CD14-positive monocyte (primary cell): Measurements from ENCODE around the gene TDRD3. TPM values are rescaled to one million over a fixed set of nuclear protein-coding genes. Genes with fewer than 3 reads are reported as not detected.

Source experiments
- DNase-seq, 3 donors: peaks; one replicate each; pipeline ENCODE4 v3.0.0-alpha.2; 2011 to 2022
- H2AFZ ChIP-seq: 2 replicates; pipeline ENCODE4 v1.6.0; 2012; ENCODE audit warnings: mild to moderate bottlenecking, low read depth, low read length, inconsistent platforms; ENCODE audit not compliant: insufficient read depth, poor library complexity, severe bottlenecking
- H3K27ac ChIP-seq, 2 donors: 1 replicate in 1 of 2; 2 replicates in 1 of 2; pipeline ENCODE4 v1.5.1; 2012 to 2013; ENCODE audit warnings: low read length in 2 of 2, control low read depth in 1 of 2, inconsistent platforms in 1 of 2, low read depth in 1 of 2, mild to moderate bottlenecking in 1 of 2
- H3K27me3 ChIP-seq, 2 donors: one replicate each; pipeline versions ENCODE4 v1.6.0 to v1.6.1; 2011 to 2013; ENCODE audit warnings: low read length in 2 of 2; ENCODE audit not compliant: control insufficient read depth in 2 of 2, insufficient read depth in 2 of 2
- H3K36me3 ChIP-seq, 2 donors: replicated peaks in 1 of 2; 1 replicate in 1 of 2; 2 replicates in 1 of 2; pipeline versions ENCODE4 v1.5.1 to v1.6.1; 2012 to 2013; ENCODE audit warnings: low read length in 2 of 2, control low read depth in 1 of 2, inconsistent platforms in 1 of 2, mild to moderate bottlenecking in 1 of 2; ENCODE audit not compliant: insufficient read depth in 2 of 2, control insufficient read depth in 1 of 2
- H3K4me1 ChIP-seq, 2 donors: 1 replicate in 1 of 2; 2 replicates in 1 of 2; pipeline versions ENCODE4 v1.5.1 to v1.6.1; 2012 to 2013; ENCODE audit warnings: low read length in 2 of 2, control low read depth in 1 of 2, inconsistent platforms in 1 of 2, mild to moderate bottlenecking in 1 of 2, moderate library complexity in 1 of 2; ENCODE audit not compliant: insufficient read depth in 2 of 2, control insufficient read depth in 1 of 2
- H3K4me2 ChIP-seq: replicated peaks from 2 replicates; pipeline ENCODE3; 2012; ENCODE audit warnings: low read length, moderate library complexity, mild to moderate bottlenecking; ENCODE audit not compliant: poor library complexity, severe bottlenecking; ENCODE audit errors: extremely low read depth
- H3K4me3 ChIP-seq, 3 experiments: fragments of 200-600 bp in 1 of 3; sonication (generic) in 1 of 3; replicated peaks in 1 of 3; 1 replicate in 2 of 3; 2 replicates in 1 of 3; pipeline ENCODE4 v1.5.1; 2011 to 2013; ENCODE audit warnings: low read length in 3 of 3, mild to moderate bottlenecking in 3 of 3, control low read depth in 2 of 3, low read depth in 2 of 3, inconsistent platforms in 1 of 3, moderate library complexity in 1 of 3
- H3K79me2 ChIP-seq: 2 replicates; pipeline ENCODE4 v1.6.0; 2012; ENCODE audit warnings: mild to moderate bottlenecking, control low read depth, inconsistent platforms, low read length, moderate library complexity; ENCODE audit not compliant: insufficient read depth
- H3K9ac ChIP-seq: 2 replicates; pipeline ENCODE4 v1.6.0; 2017; ENCODE audit warnings: low read length, mild to moderate bottlenecking; ENCODE audit not compliant: insufficient read depth, poor library complexity, severe bottlenecking
- H3K9me3 ChIP-seq, 2 donors: replicated peaks in 1 of 2; 1 replicate in 1 of 2; 2 replicates in 1 of 2; pipeline versions ENCODE4 v1.5.1 to v1.6.1; 2012 to 2013; ENCODE audit warnings: low read length in 2 of 2, control low read depth in 1 of 2; ENCODE audit not compliant: control insufficient read depth in 1 of 2, insufficient read depth in 1 of 2
- H4K20me1 ChIP-seq: 2 replicates; pipeline ENCODE4 v1.6.0; 2012; ENCODE audit warnings: mild to moderate bottlenecking, low read length, control low read depth, moderate library complexity; ENCODE audit not compliant: insufficient read depth
- H3K27ac Mint-ChIP-seq, 7 donors: one replicate each; pipeline ENCODE4 v1.8.0; 2020; ENCODE audit warnings: mild to moderate bottlenecking in 7 of 7, mixed read lengths in 7 of 7, moderate library complexity in 6 of 7, inconsistent platforms in 2 of 7
- H3K27me3 Mint-ChIP-seq, 3 donors: one replicate each; pipeline ENCODE4 v1.8.0; 2021 to 2022; ENCODE audit warnings: low read depth in 3 of 3, mild to moderate bottlenecking in 3 of 3, mixed read lengths in 3 of 3, moderate library complexity in 3 of 3, inconsistent platforms in 1 of 3
- H3K36me3 Mint-ChIP-seq, 2 donors: one replicate each; pipeline ENCODE4 v1.8.0; 2020; ENCODE audit warnings: mixed read lengths in 2 of 2, inconsistent platforms in 1 of 2, mild to moderate bottlenecking in 1 of 2
- H3K4me1 Mint-ChIP-seq: one replicate; pipeline ENCODE4 v1.8.0; 2020; ENCODE audit warnings: mild to moderate bottlenecking, mixed read lengths
- H3K4me3 Mint-ChIP-seq, 2 donors: one replicate each; pipeline ENCODE4 v1.8.0; 2020; ENCODE audit warnings: mild to moderate bottlenecking in 2 of 2, mixed read lengths in 2 of 2, moderate library complexity in 1 of 2
- H3K9me3 Mint-ChIP-seq, 7 donors: one replicate each; pipeline ENCODE4 v1.8.0; 2020 to 2022; ENCODE audit warnings: mixed read lengths in 7 of 7, mild to moderate bottlenecking in 6 of 7, moderate library complexity in 6 of 7, inconsistent platforms in 2 of 7
- CTCF ChIP-seq: fragments of 200-600 bp; IDR thresholded peaks from one replicate; pipeline ENCODE4 v1.8.0; 2022; ENCODE audit warnings: antibody characterized with exemption, mild to moderate bottlenecking
- WGBS: methylation state at CpG from one replicate; pipeline ENCODE4 v1.1.5; 2013; ENCODE audit warnings: missing lambda C conversion rate; ENCODE audit not compliant: insufficient coverage; 5-methylcytosine and 5-hydroxymethylcytosine counted together
- intact Hi-C, 2 donors: fragments of 100-400 bp; cut with micrococcal nuclease; formaldehyde crosslinking; loops; one replicate each; pipeline versions ENCODE4 v1.15.0 to v1.15.1; 2023
- polyA plus RNA-seq, 3 donors: library from polyadenylated mRNA; depleted of rRNA in 1 of 3; unstranded in 2 of 3; stranded (reverse) in 1 of 3; fragments of 300-500 nt in 2 of 3; fragments of >200 nt in 1 of 3; fragmentation: Illumina TruSeq in 2 of 3; gene quantifications; 1 replicate in 2 of 3; 2 replicates in 1 of 3; pipeline ENCODE4 v1.2.3, GENCODE V29; 2012 to 2021

The TDRD3 gene
- polyA plus RNA-seq, 3 donors: 2.7 to 4.8 (median 4.7) TPM

- no peak overlapping the region for H3K4me3 Mint-ChIP-seq
- H3K36me3 Mint-ChIP-seq: no peaks in the 10 kb centered on the region
- no peak overlapping the region for H3K9ac ChIP-seq
Observed at GRCh38 chr13:60612593-60612992, 215.6 kb downstream of the TDRD3 start.

GRCh38 chr13:60613080-60613479 lies 216.1 kb downstream of the TDRD3 start:
- intact Hi-C loops: no loop called here
- no peak for DNase-seq
- Histone ChIP-seq H3K9ac (no peak overlapping the region), H3K79me2 (no peaks in the 10 kb centered on the region), H3K9me3 (no peaks in the 10 kb centered on the region), H3K27ac (no peak overlapping the region), H3K27me3 (no peaks in the 10 kb centered on the region), H4K20me1 (no peaks in the 10 kb centered on the region), H3K4me3 (no peak overlapping the region), H3K36me3 (no peaks in the 10 kb centered on the region), H2AFZ (no peak overlapping the region), H3K4me1 (no peaks in the 10 kb centered on the region), H3K4me2 (no peak overlapping the region)
- no peaks in the 10 kb centered on the region for H3K36me3 Mint-ChIP-seq
- no peak overlapping the region for H3K27ac Mint-ChIP-seq
- WGBS: no CpG with 5 or more reads among the region's 1 CpG
- no peak for TF ChIP-seq CTCF
- no peaks in the 10 kb centered on the region for H3K4me1 Mint-ChIP-seq
- H3K27me3 Mint-ChIP-seq: peaks cover 0 to 3% (median 3%) of the 10 kb centered on the region in 3 donors
- peaks cover 0 to 8% (median 1%) of the 10 kb centered on the region in 7 donors for H3K9me3 Mint-ChIP-seq
- H3K4me3 Mint-ChIP-seq: no peak overlapping the region

More at GRCh38 chr13:60612593-60612992, 215.6 kb downstream of the TDRD3 start:
- H3K27ac ChIP-seq: no peak overlapping the region
- H3K27me3 ChIP-seq: no peaks in the 10 kb centered on the region
- no peak for TF ChIP-seq CTCF
- H3K27ac Mint-ChIP-seq: no peak overlapping the region
- DNase-seq: no peak
- no peaks in the 10 kb centered on the region for H3K4me1 Mint-ChIP-seq
- H3K36me3 ChIP-seq: no peaks in the 10 kb centered on the region
- no peak overlapping the region for H2AFZ ChIP-seq
- H3K4me2 ChIP-seq: no peak overlapping the region
- H3K79me2 ChIP-seq: no peaks in the 10 kb centered on the region
- H3K4me1 ChIP-seq: no peaks in the 10 kb centered on the region
- H3K9me3 ChIP-seq: no peaks in the 10 kb centered on the region
- peaks cover 0 to 4% (median 3%) of the 10 kb centered on the region in 3 donors for H3K27me3 Mint-ChIP-seq
- WGBS: 94% methylated on average over 2 of the region's 3 CpGs
- H4K20me1 ChIP-seq: no peaks in the 10 kb centered on the region
- H3K9me3 Mint-ChIP-seq: peaks cover 0 to 8% (median 2%) of the 10 kb centered on the region in 7 donors
- intact Hi-C loops: no loop called here
- no peak overlapping the region for H3K4me3 ChIP-seq
